Measurements from ENCODE around the gene AHI1. TPM values are rescaled to one million over a fixed set of nuclear protein-coding genes. Genes with fewer than 3 reads are reported as not detected.
A peak's percentile ranks its signal among the peaks of the same experiment; 100 is the strongest.

AHI1 gene
- polyA plus RNA-seq, 3 donors: 49.8 to 58.4 (median 53.7) TPM

DNA sequence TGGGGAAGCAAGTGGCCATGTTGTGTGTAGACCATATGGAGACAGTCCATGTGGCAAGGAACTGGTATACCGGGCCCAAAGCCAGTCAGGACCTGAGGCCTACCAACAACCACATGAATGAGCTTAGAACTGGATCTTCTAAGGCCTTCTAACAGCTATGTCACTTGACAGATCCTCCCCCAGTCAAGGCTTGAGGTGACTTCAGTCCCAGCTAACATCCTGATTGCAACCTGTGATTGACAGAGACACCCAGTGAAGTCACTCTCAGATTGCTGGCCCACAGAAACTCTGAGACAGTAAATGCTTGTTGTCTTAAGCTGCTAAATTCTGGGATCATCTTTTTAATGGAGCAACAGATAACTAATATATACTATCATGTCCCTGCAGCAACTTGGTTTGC lies 32.9 kb downstream of the AHI1 start:
- no peak for DNase-seq (ENCODE audit: low read depth in 3 of 3, low spot score in 2 of 3)

DNA sequence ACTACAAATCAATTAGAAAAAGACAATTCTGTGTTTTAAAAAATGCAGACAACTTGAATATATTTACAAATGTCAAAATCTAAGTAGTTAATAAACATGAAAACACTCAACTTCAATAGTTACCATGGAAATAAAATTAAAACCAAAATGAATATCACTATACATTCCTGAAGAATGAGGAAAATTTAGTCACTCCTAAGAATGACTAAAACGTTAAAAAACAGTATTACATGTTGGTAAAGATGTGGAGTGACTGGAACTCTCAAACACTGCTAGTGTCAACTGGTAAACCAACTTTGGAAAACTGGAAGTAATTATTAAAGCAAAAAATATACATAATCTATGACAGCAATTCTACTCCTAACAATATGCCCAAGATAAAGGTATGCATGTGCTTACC lies 36.3 kb downstream of the AHI1 start:
- DNase-seq (ENCODE audit: low read depth in 3 of 3, low spot score in 2 of 3): no peak

DNA sequence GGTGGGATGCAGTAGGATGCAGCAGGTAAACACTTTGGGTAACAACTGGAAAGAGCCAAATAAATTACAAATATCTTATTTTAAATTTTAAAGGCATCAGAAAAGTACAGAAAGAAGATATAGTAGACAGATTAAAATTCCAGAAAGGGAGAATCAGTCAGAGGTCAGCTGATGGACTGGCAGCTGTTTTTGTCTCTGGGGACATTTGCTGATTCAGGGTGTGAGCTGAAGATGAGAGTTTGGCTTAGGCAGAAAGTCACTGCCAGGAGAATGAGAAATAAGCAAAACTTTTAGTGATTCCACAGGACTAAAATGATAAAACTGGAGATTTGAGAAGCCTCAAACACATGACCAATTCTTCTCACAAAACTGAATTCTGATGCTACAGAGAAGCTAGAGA lies 39.5 kb downstream of the AHI1 start:
- DNase-seq (ENCODE audit: low read depth in 3 of 3, low spot score in 2 of 3): no peak

DNA sequence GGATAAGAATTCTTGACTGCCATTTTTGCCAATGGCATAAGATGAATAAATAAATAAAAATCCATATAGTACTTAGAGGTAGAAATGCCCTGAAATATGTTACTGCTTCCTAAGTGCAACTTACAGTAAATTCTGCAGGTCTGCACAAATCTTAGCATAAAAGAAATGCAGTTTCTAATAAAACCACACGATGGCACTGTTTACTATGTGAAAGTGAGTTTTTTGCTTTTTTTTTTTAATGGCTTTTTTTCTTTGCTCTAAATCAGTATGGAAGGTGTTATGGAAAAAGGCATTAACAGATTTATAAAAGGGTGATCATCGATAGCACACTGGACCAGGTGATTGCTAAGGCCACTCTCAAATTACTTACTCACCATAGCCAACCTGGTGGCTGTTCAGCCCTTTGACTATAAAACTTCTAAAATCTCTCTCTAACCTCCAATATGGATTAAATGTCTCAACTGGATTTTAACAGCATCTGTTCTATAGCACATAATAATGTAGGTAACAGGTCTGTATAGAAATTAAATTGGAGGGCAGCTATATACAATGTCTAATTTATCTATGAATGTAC lies 45.8 kb downstream of the AHI1 start:
- DNase-seq (ENCODE audit: low read depth in 3 of 3, low spot score in 2 of 3): peak; percentile 20 to 30 (median 29)

DNA sequence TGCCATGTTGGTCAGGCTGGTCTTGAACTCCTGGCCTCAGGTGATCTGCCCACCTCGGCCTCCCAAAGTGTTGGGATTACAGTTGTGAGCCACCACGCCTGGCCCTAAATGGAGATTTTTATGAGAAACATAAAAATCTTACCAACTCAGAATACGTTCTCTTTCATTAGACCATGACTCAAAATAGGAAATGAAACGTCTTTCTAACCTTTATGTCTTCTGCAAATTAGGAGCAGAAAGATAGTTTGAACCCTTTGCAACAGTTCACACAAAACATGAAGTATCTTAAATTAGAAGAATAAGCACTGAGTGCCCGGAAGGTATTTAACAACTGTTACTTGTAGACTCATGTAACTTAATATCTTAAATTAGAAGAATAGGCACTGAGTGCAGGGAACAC lies 48.3 kb downstream of the AHI1 start:
- DNase-seq (ENCODE audit: low read depth in 3 of 3, low spot score in 2 of 3): no peak

DNA sequence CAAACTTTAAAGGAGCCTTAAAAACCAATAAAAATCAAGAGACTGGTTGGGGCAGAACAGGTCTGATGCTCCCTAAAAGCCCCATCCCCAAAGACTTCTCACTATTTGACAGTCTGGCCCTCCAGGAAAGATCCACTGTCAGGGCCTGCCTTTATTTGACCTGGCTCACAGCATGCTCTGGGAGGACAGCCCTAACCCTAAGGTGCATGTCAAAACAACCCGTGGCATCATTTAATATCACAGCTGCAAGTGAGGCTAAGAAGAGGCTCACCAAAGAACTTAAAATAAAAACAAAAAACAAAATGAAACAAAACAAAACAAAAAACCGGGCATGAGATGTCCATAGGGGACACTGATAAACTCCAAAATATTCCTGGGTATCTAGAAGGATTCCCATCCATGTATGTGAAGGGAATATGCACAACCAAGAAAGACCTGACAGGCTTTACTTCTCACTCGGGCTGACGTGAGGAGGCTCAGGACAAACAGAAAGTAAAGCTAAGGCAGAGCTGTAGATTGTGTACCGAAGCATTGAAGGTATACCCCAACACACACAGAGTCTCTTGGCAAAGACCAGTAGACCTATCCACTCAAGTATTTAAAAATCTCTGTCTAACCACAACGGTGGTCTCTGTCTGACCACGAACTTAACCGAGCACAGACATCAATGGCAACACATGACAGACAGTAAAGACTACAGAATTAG lies 57.3 kb downstream of the AHI1 start:
- no peak for DNase-seq (ENCODE audit: low read depth in 3 of 3, low spot score in 2 of 3)

DNA sequence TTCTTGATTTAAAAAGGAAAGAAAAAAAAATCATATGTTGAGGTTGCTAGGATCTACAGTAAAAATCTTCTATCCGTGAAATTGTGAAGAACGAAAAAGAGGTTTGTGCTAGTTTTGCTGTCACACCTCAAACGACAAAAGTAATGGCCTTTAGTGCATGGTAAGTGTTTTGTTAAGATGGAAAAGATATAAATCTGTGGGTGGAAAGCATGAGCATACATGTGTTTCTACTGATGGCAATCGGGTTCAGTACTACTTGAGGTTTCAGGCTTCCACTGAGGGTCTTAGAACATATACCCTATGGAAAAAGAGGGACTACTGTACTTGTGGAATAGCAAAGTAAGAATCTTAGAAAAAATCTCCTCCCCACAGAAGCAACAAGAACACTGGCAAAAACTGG lies 58.0 kb downstream of the AHI1 start:
- DNase-seq (ENCODE audit: low read depth in 3 of 3, low spot score in 2 of 3): no peak

DNA sequence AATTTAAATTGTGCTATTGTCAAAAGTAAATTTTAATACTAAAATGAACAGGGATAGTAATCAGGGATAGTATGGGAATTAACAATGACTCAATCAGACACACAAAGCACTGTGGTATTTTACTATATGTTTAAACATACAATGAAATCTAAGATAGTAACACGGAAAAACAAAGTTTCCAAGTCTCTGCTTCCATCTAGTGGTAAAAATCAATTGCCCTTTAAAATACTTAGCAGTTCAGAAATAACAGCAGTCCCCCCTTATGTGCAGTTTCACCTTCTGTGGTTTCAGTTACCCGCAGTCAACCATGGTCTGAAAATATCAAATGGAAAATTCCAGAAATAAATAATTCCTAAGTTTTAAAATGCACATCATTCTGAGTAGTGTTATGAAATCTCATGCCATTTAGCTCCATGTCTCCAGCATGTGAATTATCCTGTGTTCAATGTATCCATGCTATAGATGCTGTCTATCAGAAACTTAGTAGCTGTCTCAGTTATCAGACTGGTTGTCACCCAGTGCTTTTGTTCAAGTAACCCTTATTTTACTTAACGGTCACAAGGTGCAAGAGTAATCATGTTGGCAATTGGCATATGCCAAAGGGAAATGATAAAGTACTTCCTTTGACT lies 58.5 kb downstream of the AHI1 start:
- DNase-seq (ENCODE audit: low read depth in 3 of 3, low spot score in 2 of 3): peak in 1 of 3 donors; percentile 4

DNA sequence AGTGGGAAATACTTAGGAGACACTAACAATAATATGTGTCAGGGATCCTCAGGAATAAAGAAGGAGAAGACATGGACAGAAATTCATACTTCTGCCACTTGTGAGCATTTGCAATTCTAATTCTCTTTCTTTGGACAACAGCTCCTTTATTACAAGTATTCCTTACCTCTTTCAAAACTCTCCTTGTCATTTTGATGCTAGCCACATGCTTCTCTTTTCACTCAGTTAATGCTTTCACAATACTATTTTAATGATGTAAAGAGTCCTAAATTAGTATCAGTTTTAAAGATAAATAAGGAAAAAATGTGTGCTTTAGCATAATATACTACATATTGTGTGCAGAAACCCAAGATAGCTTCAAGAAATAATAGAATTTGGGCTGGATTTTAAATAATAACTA lies 62.5 kb downstream of the AHI1 start:
- DNase-seq (ENCODE audit: low read depth in 3 of 3, low spot score in 2 of 3): no peak

DNA sequence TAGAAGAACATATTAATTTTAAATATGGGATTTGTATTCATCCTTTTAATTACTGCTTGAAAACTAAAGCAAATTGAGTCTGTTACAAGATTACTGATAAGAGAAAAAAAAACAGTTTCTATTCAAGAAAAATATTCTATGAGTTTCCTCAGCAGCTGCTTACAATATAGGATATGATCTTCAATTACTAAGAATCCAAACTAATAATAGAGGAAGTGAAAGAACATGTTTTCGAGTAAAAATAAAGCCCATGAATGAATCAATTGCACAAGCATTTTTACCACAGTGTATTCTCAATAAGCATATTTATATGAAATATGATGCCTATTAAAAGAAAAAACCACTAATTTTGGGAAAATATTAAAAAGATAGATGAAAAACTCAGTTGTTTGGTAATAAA lies 63.4 kb downstream of the AHI1 start:
- DNase-seq (ENCODE audit: low read depth in 3 of 3, low spot score in 2 of 3): no peak

DNA sequence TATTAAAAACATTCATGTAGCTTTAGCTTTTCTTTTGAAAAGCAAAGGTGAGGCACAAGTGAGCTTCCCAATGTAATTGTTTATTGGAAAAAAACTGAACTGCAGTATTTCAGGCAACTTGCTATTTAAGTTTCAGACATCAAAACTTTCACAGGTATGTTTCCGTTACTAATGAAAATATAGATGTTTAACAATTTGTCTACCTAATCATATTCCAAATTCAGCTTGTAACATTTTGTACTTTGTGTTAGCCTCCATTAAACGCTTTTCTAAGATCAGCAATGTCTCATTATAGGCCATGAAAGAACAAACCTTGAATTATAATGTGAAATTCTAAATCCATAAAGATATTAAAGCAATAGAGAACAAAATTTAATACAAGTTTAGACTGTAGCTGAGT lies 69.5 kb downstream of the AHI1 start:
- no peak for DNase-seq (ENCODE audit: low read depth in 3 of 3, low spot score in 2 of 3)

DNA sequence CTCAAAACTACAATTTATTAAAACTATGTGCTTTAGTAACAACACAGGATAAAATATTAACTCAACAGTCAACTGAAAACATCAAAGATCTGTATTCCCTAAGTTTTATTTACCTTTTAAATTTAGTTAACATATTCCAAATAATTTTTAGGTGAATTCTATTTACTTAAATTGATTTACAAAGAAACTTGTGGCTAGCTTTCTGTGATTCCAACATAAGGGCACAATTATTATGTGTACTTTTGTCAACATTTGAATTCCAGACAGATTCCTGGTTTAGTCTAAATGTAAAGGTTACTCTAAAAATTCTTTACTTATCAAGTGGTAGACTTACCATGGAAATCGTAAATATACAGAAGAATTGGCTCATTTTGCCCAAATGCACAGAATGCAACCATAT lies 70.7 kb downstream of the AHI1 start:
- DNase-seq (ENCODE audit: low read depth in 3 of 3, low spot score in 2 of 3): no peak

DNA sequence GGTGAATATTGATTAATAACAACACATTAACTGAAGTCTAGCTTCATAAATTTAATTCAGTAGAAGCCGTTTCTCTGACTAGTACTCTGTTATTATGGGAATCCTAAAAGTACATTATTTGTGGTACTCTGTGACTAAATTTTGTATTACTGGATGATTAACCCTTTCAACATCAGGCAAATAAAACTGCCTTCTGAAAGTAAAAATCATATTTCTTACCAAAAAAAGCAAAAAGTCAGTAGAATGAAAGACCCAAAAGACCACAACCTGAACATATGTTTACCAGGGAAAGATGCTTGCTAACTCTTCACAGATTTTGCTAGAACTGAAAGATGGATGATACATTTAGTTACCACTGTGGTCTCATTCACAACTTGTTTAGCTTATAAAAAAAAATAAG lies 73.2 kb downstream of the AHI1 start:
- DNase-seq (ENCODE audit: low read depth in 3 of 3, low spot score in 2 of 3): no peak

DNA sequence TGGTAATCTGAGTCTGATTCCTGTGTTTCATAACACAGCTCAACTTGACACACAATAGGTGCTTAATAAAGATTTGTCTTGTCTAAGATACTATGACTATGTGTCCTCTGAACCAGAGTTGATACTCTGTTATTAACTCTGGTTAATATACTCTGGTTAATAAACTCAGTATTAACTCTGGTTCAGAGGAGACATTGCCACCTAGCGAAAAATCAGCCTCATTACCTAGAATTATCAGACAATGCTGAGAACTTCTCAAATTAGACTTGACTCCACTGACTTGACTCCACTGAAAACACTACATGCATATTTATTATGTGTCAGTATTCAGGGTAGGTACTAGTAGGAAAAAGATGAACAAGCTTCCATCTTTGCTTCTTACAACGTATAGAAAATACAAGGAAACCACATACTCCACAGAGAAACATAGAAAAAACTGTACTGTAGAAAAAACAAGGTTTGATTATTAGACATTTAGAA lies 73.9 kb downstream of the AHI1 start:
- peak; percentile 3 to 25 (median 5) for DNase-seq (ENCODE audit: low read depth in 3 of 3, low spot score in 2 of 3)

DNA sequence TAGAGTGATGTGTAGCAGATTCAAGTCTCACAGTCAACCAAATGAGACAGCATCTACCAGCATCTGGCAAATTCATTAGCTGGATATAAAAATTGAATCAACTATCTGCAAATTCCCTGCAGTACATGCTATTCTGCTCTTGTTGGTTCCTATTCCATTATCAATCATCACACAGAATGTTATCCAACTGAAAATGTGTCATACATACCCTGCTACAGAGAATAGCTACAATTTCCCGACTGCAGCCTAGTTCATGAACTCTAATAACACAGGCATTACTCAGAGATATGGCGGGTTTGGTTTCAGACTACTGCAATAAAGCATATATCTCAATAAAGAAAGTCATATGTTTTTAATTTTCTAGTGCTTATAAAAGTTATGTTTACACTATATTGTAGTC lies 78.4 kb downstream of the AHI1 start:
- DNase-seq (ENCODE audit: low read depth in 3 of 3, low spot score in 2 of 3): no peak

DNA sequence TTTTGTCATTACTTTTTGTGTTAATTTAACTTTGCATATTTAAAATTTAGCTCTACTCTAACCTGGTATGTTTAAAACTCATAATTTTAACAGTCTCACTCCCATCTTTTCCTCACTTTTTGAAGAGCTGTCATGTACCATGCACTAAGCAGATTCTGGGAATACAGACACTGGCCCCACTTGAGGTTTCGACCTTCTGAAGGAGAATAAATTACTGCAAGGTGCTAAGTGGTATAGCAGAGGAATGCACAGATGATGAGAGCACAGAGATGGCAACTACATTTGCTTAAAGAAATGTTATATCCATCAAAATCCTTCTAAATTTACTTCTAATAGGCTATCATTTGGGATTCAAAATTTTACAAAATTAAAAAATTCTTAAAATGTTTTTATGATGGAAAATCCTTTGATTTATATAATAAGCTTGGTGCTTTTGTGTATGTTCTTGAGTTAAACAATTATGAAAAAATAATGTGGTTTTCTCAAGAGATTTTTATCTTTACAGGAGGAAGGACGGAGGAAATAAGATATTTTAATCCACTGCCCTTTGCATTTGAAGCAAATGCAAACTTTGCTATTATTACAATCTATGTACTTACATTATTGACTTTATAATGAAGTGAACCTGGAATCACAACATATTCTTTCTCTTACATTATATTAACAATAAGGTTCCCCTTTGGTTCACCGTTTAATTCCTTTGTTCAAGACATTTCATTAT lies 79.3 kb downstream of the AHI1 start:
- no peak for DNase-seq (ENCODE audit: low read depth in 3 of 3, low spot score in 2 of 3)

DNA sequence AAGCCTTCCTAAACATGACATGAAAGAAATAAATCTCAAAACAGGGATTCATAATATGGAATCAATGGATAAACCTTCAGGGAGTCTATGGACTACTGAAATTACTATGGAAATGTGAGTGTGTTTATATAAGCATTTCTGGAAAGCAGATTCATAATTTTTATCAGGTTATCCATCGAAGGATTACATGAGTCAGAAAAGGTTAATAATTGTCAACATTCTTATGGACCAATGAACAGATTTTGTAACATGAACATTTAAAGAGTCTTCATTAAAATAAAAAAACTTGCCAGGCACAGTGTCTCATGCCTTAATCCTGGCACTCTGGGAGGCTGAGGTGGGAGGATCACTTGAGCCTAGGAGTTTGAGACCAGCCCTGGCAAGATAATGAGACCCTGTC lies 84.8 kb downstream of the AHI1 start:
- no peak for DNase-seq (ENCODE audit: low read depth in 3 of 3, low spot score in 2 of 3)

DNA sequence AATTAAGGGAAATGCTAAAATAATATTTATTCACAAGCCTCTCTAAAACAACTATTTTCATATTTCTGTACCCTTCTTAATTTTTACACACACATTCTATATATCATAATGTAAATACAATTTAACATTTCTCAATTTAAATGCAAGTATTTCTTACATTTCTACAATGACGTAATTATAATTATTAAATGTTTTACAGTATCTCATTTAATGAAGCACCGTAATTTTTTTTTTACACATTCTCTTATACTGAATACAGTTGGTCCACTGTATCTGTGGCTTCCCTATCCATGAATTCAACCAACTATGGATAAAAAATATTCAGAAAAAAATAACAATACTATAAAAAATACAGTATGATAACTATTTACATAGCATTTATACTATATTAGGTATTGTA lies 85.7 kb downstream of the AHI1 start:
- no peak for DNase-seq (ENCODE audit: low read depth in 3 of 3, low spot score in 2 of 3)

DNA sequence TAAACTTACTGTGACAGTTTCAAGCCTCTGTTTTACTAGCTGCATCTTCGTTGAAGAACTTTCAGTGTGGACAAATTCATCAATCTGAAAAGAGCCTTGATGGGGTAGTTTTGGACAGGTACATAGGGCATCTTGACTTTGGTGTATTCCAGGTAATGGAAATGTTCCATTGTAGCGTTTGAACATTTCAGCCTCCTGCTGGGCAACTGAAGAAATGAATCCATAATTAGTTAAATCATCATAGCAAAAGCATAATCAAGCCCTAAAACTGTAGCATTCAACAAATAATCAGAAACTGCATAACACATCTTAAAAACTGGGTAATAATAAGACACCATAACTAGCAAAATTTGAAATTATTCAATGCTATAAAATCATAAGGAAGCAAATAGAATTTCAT lies 86.2 kb downstream of the AHI1 start:
- no peak for DNase-seq (ENCODE audit: low read depth in 3 of 3, low spot score in 2 of 3)

DNA sequence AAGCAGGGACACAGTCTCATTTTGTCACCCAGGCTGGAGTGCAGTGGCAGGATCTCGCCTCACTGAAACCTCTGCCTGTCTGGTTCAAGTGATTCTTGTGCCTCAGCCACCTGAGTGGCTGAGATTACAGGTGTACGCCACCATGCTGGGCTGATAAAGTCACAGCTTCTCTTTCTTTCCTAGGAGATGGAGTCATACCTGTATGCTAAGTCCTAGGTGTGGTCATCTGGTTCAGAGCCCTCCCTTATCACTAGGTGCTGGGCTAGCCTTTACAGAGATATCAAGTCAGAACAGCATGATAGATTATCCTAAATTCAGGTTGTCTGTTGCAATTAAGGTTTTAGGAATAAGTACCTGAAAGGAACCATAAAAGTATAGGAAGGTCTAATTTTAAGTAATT lies 86.7 kb downstream of the AHI1 start:
- DNase-seq (ENCODE audit: low read depth in 3 of 3, low spot score in 2 of 3): no peak

DNA sequence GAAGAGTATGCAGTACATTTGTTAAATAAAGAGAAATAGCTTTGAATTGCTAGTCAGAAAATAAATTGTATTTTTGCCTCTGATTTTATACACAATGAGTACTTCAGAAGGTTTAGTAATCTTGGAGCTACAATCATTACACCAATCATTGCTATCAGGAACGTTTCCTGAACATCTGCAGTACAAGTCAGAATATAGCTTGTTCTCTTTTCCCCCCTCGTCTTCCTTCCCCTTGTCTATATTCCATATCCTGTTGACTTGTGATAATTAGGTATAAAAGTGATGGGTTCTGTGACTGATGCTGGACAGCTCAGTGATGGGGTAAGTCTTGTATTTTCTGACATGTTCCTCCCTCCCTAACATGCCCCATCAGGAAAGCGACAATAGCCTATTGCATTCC lies 94.0 kb downstream of the AHI1 start:
- no peak for DNase-seq (ENCODE audit: low read depth in 3 of 3, low spot score in 2 of 3)

DNA sequence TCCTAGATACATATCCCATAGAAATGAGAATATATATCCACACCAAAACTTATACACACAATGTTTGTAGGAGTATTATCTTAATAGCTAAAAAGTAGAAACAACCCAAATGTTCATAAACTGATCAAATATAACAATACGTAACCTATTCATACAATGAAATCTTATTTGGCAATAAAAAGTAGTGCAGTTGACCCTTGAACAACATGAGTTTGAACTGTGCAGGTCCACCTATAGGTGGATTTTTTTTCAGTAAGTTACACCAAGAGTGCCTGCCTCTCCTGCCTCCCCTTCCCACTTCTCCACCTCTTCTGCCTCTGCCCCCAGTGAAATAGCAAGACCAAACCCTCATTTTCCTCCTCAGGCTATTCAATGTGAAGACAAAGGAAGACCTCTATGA lies 95.2 kb downstream of the AHI1 start:
- no peak for DNase-seq (ENCODE audit: low read depth in 3 of 3, low spot score in 2 of 3)
